ENCODE measurements around the gene RXRA.

RXRA gene

DNA sequence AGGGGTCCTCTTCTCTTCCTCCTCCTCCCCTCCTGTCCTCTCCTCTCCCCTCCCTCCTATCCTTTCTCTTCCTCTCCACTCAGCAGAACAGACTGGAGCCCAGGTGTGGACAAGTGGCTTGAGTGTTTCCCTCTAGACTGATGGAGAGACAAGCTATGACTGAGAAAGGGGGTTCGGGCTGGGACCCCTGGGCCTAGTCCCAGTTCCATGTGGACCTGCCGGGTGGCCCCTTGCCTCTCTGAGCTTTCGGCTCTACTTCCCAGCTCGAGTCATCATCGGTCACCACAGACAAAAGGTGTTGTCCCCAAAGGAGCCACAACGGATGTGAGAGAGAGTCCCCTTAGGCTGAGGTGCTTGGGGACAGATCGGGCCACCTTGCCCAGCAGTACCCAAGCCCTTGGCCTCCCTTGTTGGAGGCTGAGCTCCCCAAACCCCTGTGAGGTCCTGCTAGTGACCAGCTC is 3.4 kb upstream of the RXRA start:
- DNase-seq (ENCODE audit: low read depth, low spot score) = no peak

DNA sequence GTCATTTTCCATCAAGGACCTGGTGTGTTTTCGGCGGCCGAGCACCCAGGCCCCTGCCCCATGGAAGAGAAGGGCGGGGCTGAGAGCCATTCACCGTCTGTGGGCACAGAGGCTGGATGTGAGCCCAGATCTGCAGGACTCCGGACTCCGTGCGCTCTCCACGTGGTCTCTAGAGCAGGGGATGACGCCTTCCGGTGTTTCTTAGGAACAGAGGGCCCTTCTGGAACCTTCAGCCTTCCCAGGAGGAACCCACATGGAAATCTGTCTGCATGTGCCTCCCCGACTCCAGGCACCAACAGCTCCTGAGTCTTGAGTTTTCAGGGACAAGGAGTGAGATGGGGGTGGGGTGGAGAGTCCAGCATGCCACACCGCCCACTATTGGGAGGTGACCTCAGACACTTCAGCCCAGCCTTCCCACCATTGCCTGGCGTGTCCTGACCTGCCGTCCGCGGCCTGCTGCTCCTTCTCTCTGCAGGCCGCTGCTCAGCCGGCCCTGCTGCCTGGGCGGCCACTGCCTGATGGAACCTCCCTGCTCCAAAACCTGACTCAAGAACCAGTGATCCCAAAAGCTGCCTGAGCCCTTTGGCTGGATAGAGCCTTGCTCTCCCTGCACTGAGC is 2.4 kb upstream of the RXRA start:
- DNase-seq (ENCODE audit: low read depth, low spot score) = no peak

- DNase-seq (ENCODE audit: low read depth, low spot score) = no peak
Measured at GRCh38 chr9:134324359-134325095, 1.7 kb upstream of the RXRA start.

- no peak for DNase-seq (ENCODE audit: low read depth, low spot score)
Measured at GRCh38 chr9:134325096-134325812, 1.0 kb upstream of the RXRA start.

- no peak for DNase-seq (ENCODE audit: low read depth, low spot score)
Measured at GRCh38 chr9:134326724-134327601, 708 bp downstream of the RXRA start.

- DNase-seq (ENCODE audit: low read depth, low spot score) = no peak
Measured at GRCh38 chr9:134327671-134328231, 1.5 kb downstream of the RXRA start.

GRCh38 chr9:134328341-134328840 is 2.1 kb downstream of the RXRA start:
- DNase-seq (ENCODE audit: low read depth, low spot score) = no peak

- DNase-seq (ENCODE audit: low read depth, low spot score) = no peak
Measured at GRCh38 chr9:134328841-134329575, 2.8 kb downstream of the RXRA start.

DNA sequence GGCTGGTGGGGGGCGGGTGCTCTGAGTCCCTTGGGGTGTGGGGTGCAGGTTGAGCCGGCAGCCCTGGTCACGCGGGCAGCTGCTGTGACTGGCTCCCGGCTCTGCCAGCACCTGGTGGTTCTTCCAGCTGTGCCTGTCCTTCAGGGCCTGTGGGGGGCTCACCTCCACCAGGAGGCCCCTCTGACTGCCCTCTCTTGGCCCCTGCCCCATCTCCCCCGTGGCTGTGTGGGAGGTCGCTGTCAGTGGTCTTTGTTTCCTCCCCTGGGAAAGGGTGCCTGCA is 3.3 kb downstream of the RXRA start:
- DNase-seq (ENCODE audit: low read depth, low spot score) = no peak

- no peak for DNase-seq (ENCODE audit: low read depth, low spot score)
Measured at GRCh38 chr9:134329886-134330285, 3.6 kb downstream of the RXRA start.

DNA sequence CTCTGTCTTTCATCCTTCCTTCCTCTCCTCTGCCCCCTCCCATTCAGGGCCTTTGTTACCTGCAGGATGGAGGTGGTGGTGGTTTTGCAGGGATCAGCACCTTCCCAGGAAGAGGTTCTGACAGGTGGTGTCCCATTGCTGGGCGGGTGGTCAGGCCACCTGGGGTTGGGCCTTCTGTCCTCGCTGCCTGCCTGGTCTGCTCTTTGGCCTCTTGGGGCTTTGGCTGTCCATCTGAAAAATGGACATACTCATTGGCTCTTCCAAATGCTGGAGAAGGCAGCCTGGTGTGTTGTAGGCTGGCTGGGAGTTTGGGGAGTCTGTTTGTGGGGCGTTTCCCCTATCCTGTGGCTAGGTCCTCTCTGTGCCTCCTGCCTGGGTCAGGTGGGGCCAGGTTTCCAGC is 4.3 kb downstream of the RXRA start:
- DNase-seq (ENCODE audit: low read depth, low spot score) = no peak

DNA sequence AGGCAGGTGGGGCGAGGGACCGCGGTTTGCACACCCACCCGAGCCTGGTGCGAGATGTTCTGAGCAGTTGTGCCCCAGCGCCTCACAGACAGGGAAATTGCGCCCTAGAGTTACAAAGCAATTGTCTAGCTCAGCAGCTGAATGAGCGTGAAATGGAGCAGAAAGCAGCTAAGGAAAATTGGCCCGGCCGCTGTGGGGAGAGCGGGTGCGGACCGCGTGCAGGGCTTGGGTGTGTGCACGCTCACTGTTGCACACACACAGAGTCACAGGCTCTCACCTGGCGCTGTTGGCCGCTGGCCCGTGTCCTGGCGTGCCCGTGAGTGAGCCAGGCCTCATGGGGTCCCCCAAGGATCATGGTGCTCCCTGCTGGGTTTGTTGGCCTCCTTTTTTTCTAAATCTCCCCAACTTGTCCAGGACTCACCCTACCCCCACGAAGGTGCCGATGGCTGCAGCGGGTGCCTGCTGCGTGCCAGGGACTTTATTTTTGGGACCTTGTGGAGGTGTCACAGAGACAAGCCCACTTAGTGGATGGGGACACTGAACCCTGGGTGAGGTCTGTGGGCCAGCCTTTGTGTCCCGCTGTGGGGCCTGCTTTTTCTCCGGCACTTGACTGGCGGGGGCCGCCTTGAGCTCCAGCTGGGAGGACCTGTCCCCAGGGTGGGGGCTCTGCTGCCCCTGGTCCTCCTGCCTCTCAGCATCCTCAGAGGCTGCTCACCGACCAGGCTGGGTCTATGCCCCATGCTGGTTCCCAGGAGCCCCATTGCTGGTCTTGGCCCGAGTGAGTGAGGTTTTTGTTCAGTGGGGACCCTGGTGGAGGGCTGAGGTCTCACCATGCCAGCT is 5.2 kb downstream of the RXRA start:
- DNase-seq (ENCODE audit: low read depth, low spot score) = no peak

DNA sequence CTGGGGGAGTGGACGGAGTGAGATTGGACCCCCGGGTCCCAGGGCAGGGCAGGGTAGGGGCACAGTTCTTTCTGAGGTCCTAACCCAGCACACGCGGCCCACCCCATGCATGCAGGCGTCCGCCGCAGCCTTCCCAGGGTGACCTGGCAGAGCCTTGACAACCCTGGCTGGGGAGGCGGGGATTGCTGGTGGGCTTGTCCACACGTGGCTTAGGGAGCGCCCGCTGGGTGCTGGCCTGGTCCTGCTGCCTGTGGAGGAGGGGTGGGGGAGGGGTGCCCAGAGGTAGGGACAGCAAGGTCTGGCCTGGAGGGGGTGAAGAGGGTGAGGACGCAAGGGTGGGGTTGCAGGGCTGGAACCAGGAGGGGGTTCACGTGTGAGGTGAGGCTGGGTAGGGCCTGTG is 6.0 kb downstream of the RXRA start:
- DNase-seq (ENCODE audit: low read depth, low spot score) = no peak

- DNase-seq (ENCODE audit: low read depth, low spot score) = no peak
Measured at GRCh38 chr9:134332841-134333233, 6.6 kb downstream of the RXRA start.

DNA sequence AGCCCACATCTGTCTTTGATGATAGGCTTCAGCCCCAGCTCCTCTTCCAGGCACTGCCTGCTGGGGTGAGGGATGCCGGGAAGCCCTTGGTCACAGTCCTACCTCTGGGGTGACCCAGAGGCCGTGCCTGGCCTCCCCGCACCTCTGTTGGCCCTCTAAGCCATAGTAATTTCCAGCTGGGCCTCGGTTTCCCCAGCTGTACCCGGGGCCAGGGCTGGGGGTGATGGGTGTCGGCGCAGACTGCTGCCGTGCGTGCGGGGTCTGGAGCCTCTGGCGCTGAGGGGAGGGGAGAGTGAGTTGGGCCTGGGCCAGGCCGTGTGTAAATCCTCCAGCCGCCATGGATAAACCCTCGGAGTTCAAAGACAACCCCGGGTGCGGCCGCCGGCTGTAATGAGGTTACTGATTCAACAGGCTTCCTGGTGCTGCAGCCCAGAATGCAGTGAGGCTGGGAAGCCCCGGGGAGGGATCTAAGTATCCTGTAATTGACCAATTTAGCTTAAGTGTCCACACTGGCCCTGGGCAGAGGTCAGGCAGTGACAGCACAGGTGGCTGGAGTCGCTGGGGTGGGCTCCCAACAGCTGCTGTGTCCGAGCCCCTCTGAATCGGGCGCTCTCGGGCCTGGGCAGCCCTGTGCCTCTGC is 7.1 kb downstream of the RXRA start:
- DNase-seq (ENCODE audit: low read depth, low spot score) = no peak

DNA sequence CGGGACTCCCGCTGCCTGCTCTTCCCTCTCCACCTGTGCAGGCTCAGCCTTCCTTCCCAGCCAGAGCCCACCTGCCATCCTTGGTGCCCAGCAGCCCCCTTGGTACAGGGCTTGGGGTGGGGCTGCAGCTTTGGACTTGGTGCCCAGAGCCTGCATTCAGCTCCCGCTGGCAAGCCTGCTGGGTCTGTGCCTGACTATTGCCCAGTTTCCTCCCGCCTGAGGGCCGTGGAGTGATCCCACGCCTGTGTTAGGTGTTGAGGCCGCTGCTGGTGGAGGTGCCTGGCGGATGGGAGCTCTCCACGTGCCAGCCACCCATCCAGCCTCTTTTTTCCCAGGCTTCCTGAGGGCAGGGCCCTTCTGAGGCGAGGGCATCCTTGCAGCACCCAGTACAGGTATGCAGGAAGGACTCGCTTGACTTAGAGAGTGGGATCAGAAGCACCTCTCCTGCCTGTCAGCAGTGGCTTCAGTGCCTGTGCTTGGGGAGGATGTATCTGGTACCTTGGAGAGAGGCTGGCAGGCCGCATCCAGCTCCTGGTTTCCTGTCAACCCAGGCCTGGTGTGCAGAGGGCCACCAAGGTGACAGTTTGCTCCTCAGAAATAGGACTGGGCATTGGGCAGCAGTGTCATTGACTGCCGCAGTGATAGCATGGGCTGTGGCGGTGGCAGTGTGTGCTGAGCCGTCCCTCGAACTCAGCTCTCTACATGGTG is 7.8 kb downstream of the RXRA start:
- DNase-seq (ENCODE audit: low read depth, low spot score) = no peak

GRCh38 chr9:134335061-134335460 is 8.8 kb downstream of the RXRA start:
- DNase-seq (ENCODE audit: low read depth, low spot score) = no peak

DNA sequence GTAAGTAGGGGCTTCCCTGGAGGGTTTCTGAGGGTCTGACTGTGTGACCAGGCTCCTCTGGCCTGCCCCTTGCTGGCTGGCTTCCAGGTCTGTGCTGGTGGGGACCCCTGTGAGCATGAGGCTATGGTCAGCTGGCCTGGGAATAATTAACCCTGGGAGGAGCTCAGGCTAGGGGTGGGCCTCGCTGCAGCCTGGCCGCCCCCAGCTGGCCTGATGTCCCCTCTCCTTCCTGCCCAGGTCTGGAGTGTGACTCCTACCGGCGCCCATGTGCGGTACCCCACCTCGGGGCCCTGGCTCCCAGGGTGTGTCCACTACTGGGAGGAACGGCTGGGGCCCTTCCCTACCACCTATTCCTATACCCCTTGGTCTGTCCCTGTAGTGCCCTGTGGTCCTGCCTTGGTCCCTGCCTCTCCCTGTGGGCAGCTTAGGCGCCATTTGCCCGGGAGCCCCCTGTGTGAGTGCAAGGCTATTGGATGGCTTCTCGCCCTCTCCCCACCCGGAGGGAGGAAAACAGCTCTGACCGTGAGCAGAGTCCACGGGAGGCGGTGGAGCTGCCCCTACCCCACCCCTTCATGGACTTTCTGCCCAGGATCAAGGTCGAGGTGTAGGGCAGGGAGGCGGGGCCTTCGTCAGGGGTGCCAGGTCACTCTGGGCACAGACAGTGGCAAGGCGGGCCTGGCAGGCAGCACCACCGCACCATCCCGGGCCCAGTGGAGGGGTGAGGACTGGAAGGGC is 9.4 kb downstream of the RXRA start:
- DNase-seq (ENCODE audit: low read depth, low spot score) = no peak

All from brain pericyte (primary cell).